Stomach (tissue), 9 donors: ENCODE data around the gene WNT6. TPM values are rescaled to one million over a fixed set of nuclear protein-coding genes. Genes with fewer than 3 reads are reported as not detected.

Experiments used
- DNase-seq, 2 donors: peaks; one replicate each; pipeline versions ENCODE4 v3.0.0 to v3.0.0-alpha.2; 2013 to 2019
- H3K27ac ChIP-seq, 5 donors: fragments of 200-600 bp in 4 of 5; sonication (generic) in 4 of 5; one replicate each; pipeline ENCODE4 v1.5.1; 2013 to 2019; ENCODE audit warnings: mild to moderate bottlenecking in 1 of 5, moderate library complexity in 1 of 5
- H3K27me3 ChIP-seq, 3 donors: fragments of 200-600 bp; sonication (generic); one replicate each; pipeline ENCODE4 v1.5.1; 2017 to 2019; ENCODE audit warnings: mixed run types in 1 of 3
- H3K36me3 ChIP-seq, 4 donors: fragments of 200-600 bp; sonication (generic); 1 replicate in 3 of 4; 2 replicates in 1 of 4; pipeline ENCODE4 v1.5.1; 2016 to 2019
- H3K4me1 ChIP-seq, 4 donors: fragments of 200-600 bp; sonication (generic); one replicate each; pipeline ENCODE4 v1.5.1; 2016 to 2019
- H3K4me3 ChIP-seq, 4 donors: fragments of 200-600 bp; sonication (generic) in 3 of 4; one replicate each; pipeline ENCODE4 v1.5.1; 2016 to 2019; ENCODE audit warnings: mild to moderate bottlenecking in 1 of 4
- H3K9me3 ChIP-seq, 4 donors: fragments of 200-600 bp; sonication (generic); one replicate each; pipeline ENCODE4 v1.5.1; 2016 to 2019
- EP300 ChIP-seq: sonication (generic); formaldehyde crosslinking; IDR thresholded peaks from one replicate; pipeline ENCODE4 v1.6.1; 2017; ENCODE audit warnings: antibody characterized with exemption
- POLR2A ChIP-seq, 4 donors: fragments of 450-650 bp; IDR thresholded peaks; one replicate each; pipeline ENCODE4 v1.6.1; 2016; ENCODE audit warnings: antibody characterized with exemption in 4 of 4, control low read depth in 2 of 4, mild to moderate bottlenecking in 1 of 4, moderate library complexity in 1 of 4
- POLR2AphosphoS5 ChIP-seq, 3 donors: sonication (generic); formaldehyde crosslinking; IDR thresholded peaks; one replicate each; pipeline ENCODE4 v1.6.1; 2016; ENCODE audit warnings: antibody characterized with exemption in 3 of 3
- WGBS, 5 donors: extraction: QIAGEN DNeasy Blood & Tissue Kit in 3 of 5; methylation state at CpG; one replicate each; pipeline versions ENCODE4 v1.1.5 to v1.1.7; 2013 to 2018; 5-methylcytosine and 5-hydroxymethylcytosine counted together
- intact Hi-C: fragments of 100-400 bp; cut with DNase I; formaldehyde crosslinking; loops from one replicate; pipeline ENCODE4 v1.15.1; 2023; ENCODE audit warnings: low total_unique reads
- polyA plus RNA-seq, 3 donors: library from polyadenylated mRNA; stranded (reverse); fragments of 200-250 nt; gene quantifications; one replicate each; pipeline ENCODE4 v1.2.3, GENCODE V29; 2013
- total RNA-seq, 5 donors: library from RNA; depleted of rRNA; stranded (reverse); fragments of >200 nt; gene quantifications; one replicate each; pipeline versions ENCODE4 v1.1.0 to v1.2.3, GENCODE V29; 2014 to 2016
- TF ChIP-seq, protein P1 (sequence below), 7 experiments: fragments of 450-650 bp in 4 of 7; fragments of 200-600 bp in 3 of 7; sonication (generic) in 3 of 7; IDR thresholded peaks; one replicate each; pipeline ENCODE4 v1.5.1; 2016 to 2019; ENCODE audit warnings: antibody characterized with exemption in 7 of 7, control low read depth in 2 of 7, mild to moderate bottlenecking in 1 of 7
- donor health status: healthy with polysubstance abuse.
- donor health status: Bipolar disorder and iron deficiency.
- donor health status: healthy.

Gene WNT6
- total and polyA plus RNA-seq, 8 donors = 0.25 to 3.3 (median 1.8) TPM; not detected in 3

GRCh38 chr2:218853766-218854165, 5.8 kb upstream of the WNT6 start:
- no peak for DNase-seq
- TF ChIP-seq EP300 = no peak
- TF ChIP-seq, protein P1, sequence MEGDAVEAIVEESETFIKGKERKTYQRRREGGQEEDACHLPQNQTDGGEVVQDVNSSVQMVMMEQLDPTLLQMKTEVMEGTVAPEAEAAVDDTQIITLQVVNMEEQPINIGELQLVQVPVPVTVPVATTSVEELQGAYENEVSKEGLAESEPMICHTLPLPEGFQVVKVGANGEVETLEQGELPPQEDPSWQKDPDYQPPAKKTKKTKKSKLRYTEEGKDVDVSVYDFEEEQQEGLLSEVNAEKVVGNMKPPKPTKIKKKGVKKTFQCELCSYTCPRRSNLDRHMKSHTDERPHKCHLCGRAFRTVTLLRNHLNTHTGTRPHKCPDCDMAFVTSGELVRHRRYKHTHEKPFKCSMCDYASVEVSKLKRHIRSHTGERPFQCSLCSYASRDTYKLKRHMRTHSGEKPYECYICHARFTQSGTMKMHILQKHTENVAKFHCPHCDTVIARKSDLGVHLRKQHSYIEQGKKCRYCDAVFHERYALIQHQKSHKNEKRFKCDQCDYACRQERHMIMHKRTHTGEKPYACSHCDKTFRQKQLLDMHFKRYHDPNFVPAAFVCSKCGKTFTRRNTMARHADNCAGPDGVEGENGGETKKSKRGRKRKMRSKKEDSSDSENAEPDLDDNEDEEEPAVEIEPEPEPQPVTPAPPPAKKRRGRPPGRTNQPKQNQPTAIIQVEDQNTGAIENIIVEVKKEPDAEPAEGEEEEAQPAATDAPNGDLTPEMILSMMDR (IDR thresholded peaks at IDR 0.05) = no peak
- TF ChIP-seq POLR2A (IDR thresholded peaks at IDR 0.05) = no peak
- no peak for TF ChIP-seq POLR2AphosphoS5 (IDR thresholded peaks at IDR 0.05)
- no peaks in the 10 kb centered on the region for H3K36me3 ChIP-seq
- peaks cover 8 to 99% (median 61%) of the 10 kb centered on the region in 3 donors for H3K27me3 ChIP-seq
- intact Hi-C loops = loop anchor here (10.0 kb wide), 1 partner anchor 149 kb away; no protein-coding TSS in a partner anchor
- no peaks in the 10 kb centered on the region for H3K9me3 ChIP-seq
- no peak overlapping the region for H3K27ac ChIP-seq
- H3K4me3 ChIP-seq = no peak overlapping the region
- peaks cover under 1 to 12% (median 6%) of the 10 kb centered on the region in 4 donors for H3K4me1 ChIP-seq
- 32 to 47% (median 37%) methylated on average over 5 of the region's 5 CpGs for WGBS, 5 donors

DNA sequence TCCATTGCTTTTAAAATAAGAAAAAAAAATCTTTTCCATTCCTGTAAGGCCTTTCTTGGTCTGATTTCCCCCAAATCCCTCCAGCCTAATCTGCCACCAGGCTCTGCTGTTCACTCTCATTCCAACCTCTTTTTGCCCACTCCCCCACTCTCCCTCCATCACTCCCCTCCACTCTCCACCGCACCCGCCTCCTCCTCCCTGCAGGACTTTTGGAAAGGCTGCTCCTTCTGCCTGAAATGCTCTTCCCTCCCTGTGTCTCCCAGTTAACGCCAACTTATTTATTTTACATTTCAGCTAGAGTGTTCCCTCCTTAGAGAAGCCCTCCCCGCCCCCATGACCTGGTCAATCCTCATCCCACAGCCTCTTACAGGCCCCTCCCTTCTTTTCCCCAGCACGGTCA, 4.7 kb upstream of the WNT6 start:
- H3K4me1 ChIP-seq = peaks cover 12 to 23% (median 17%) of the 10 kb centered on the region in 4 donors
- no peak for DNase-seq
- no peaks in the 10 kb centered on the region for H3K9me3 ChIP-seq
- no peak overlapping the region for H3K27ac ChIP-seq
- TF ChIP-seq, protein P1 (IDR thresholded peaks at IDR 0.05) = no peak
- TF ChIP-seq POLR2AphosphoS5 (IDR thresholded peaks at IDR 0.05) (no peak), POLR2A (IDR thresholded peaks at IDR 0.05) (no peak)
- H3K27me3 ChIP-seq = peaks cover 19 to 99% (median 65%) of the 10 kb centered on the region in 3 donors
- WGBS, 5 donors = 26 to 46% (median 32%) methylated on average over 5 of the region's 5 CpGs
- H3K36me3 ChIP-seq = no peaks in the 10 kb centered on the region
- intact Hi-C loops = loop anchor here (10.0 kb wide), 1 partner anchor 150 kb away; no protein-coding TSS in a partner anchor
- H3K4me3 ChIP-seq = no peak overlapping the region

DNA sequence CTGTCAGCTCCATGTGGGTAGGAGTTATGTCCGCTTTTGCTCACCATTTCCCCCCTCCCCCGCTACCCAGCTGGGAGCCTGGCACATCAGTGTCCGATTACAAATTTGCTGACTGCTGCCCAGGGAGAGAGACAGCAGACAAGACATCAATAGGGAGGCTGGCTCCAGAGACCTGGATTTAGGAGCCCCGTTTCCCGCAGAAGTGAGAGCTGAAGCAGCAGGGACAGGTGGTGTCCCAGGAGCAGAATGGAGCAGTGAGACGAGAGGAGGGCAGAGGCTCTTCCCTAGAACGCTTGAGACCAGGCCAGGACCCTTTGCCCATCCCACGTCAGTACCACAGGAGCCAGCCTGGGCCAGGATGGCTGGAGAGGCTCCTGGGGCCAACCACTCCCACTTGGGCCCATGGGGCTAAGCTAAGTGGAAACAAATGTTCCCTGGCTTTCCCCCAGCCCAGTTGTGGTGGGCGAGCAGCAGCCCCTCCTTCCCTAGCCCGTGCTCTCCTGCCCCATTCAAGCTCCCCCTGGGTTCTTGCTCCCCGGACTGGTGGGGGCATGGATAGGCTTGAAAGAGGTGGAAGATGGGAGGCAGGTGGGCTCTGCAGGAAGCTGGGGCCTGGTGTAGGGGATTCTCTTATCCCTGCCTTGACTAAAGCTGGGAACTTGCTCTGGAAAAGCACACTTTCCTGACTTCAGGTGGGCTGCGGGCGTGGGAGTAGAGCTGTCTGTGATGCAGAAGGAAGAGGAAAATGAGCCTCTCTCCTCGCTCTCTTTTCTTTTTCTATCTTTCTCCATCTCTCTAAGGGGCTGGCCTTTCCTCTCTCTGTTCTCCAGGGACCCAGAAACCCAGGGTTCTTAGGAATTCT, 4.1 kb upstream of the WNT6 start:
- Histone ChIP-seq H3K4me1 (peaks cover 18 to 30% (median 24%) of the 10 kb centered on the region in 4 donors), H3K27ac (no peak overlapping the region), H3K4me3 (no peak overlapping the region), H3K9me3 (no peaks in the 10 kb centered on the region), H3K36me3 (no peaks in the 10 kb centered on the region), H3K27me3 (peaks cover 26 to 99% (median 71%) of the 10 kb centered on the region in 3 donors)
- intact Hi-C loops = loop anchor here (10.0 kb wide), 1 partner anchor 151 kb away; no protein-coding TSS in a partner anchor
- 34 to 40% (median 38%) methylated on average over 12 to 14 of the region's 14 CpGs for WGBS, 5 donors
- no peak for DNase-seq
- no peak for TF ChIP-seq POLR2AphosphoS5 (IDR thresholded peaks at IDR 0.05)
- TF ChIP-seq, protein P1 (IDR thresholded peaks at IDR 0.05) = no peak
- no peak for TF ChIP-seq EP300
- no peak for TF ChIP-seq POLR2A (IDR thresholded peaks at IDR 0.05)

DNA sequence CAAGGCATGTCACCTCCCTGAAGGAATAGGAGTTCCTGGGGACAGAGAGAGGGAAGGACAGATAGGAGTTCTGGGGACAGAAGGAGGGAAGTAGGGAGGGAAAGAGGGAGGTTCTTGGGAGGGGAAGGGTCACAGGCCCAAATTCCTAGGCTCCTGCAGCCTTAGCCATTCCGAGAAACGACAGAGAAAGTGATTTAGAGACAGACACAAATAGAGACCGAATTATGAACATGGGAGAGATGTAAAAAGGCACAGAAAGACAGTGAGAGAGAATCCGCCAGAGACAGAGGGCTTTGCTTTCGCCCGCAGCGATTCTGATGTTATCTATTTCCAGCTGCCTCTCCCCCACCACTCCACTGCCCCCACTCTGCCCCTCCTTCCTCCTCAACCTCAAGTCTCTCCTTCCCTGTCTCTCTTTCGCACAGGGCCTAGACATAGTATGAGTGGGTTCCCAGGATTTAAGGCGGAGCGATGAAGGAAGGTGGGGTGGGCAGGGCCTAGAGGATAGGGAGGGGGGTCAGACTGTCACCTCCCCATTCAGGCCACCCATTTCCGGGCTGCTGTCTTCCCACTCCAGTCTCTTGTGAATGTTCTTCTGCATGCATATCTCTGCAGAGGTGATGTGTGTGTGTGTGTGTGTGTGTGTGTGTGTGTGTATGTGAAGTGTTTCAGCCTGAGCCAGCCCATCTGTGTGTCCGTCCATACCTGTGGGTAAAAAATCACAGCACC, 3.3 kb upstream of the WNT6 start:
- 24 to 39% (median 35%) methylated on average over 12 of the region's 12 CpGs for WGBS, 5 donors
- Histone ChIP-seq H3K27me3 (peaks cover 28 to 99% (median 73%) of the 10 kb centered on the region in 3 donors), H3K27ac (no peak overlapping the region), H3K9me3 (no peaks in the 10 kb centered on the region), H3K4me3 (no peak overlapping the region), H3K4me1 (peaks cover 24 to 38% (median 31%) of the 10 kb centered on the region in 4 donors), H3K36me3 (no peaks in the 10 kb centered on the region)
- no peak for TF ChIP-seq EP300
- TF ChIP-seq, protein P1 (IDR thresholded peaks at IDR 0.05) = no peak
- TF ChIP-seq POLR2AphosphoS5 (IDR thresholded peaks at IDR 0.05) = no peak
- no peak for TF ChIP-seq POLR2A (IDR thresholded peaks at IDR 0.05)
- intact Hi-C loops = loop anchor here (10.0 kb wide), 1 partner anchor 152 kb away; no protein-coding TSS in a partner anchor
- no peak for DNase-seq
